ENCODE results near the gene RFX8.

The RFX8 gene

DNA sequence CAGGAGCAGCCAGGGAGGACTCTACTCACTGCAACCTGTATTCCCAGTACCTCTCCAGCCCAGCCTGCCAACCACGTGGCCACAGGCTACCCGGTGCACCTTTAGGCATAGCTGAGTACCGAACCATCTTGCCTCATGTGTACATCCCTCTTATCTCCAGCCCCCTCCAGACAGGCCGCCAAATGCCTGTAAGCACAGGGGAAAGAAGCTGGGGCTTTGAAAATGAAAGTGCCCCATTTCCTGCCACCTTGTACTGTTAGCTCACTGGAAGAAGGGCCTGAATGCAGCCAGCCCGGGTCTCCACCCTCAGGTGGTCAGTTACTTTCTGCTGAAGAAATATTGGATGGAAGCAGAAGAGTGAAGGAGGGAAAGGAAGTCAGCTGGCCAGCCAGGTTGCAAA is 27.2 kb upstream of the RFX8 start:
- no peak for TF ChIP-seq TAF1 (IDR thresholded peaks at IDR 0.05; ENCODE audit: borderline replicate concordance, insufficient read depth, low read length)
- TF ChIP-seq SIN3A (IDR thresholded peaks at IDR 0.05; ENCODE audit: borderline replicate concordance, insufficient read depth, low read length): no peak
- no peak for TF ChIP-seq FOXP2 (optimal IDR thresholded peaks at IDR 0.05; ENCODE audit: borderline replicate concordance, extremely low read depth, extremely low read length, insufficient read depth)
- TF ChIP-seq POLR2AphosphoS5 (IDR thresholded peaks at IDR 0.05; ENCODE audit: low read depth, low read length): no peak
- TF ChIP-seq, protein P1, sequence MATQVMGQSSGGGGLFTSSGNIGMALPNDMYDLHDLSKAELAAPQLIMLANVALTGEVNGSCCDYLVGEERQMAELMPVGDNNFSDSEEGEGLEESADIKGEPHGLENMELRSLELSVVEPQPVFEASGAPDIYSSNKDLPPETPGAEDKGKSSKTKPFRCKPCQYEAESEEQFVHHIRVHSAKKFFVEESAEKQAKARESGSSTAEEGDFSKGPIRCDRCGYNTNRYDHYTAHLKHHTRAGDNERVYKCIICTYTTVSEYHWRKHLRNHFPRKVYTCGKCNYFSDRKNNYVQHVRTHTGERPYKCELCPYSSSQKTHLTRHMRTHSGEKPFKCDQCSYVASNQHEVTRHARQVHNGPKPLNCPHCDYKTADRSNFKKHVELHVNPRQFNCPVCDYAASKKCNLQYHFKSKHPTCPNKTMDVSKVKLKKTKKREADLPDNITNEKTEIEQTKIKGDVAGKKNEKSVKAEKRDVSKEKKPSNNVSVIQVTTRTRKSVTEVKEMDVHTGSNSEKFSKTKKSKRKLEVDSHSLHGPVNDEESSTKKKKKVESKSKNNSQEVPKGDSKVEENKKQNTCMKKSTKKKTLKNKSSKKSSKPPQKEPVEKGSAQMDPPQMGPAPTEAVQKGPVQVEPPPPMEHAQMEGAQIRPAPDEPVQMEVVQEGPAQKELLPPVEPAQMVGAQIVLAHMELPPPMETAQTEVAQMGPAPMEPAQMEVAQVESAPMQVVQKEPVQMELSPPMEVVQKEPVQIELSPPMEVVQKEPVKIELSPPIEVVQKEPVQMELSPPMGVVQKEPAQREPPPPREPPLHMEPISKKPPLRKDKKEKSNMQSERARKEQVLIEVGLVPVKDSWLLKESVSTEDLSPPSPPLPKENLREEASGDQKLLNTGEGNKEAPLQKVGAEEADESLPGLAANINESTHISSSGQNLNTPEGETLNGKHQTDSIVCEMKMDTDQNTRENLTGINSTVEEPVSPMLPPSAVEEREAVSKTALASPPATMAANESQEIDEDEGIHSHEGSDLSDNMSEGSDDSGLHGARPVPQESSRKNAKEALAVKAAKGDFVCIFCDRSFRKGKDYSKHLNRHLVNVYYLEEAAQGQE (IDR thresholded peaks at IDR 0.05; ENCODE audit: insufficient read depth in 1 of 2, low read depth in 2 of 2, low read length in 2 of 2): no peak

DNA sequence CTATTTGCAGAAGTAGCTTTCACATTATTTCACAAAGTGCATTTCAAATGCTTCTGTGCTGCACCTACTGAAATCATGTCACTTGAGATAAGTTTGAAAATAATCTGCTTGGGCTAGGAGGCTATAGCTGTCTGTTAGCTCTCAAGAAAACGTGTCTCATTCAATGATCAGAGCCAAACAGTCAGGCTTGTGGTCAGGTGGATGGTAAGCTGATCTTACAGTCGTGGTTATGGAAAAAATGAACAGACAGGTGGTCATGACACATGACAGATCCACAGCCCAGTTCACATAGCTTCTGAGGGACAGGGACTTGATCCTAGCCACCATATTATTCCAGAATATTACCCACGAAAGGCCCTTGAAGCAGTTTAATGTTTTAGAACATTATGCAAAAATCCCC is 26.5 kb upstream of the RFX8 start:
- TF ChIP-seq POLR2AphosphoS5 (IDR thresholded peaks at IDR 0.05; ENCODE audit: low read depth, low read length) (no peak), SIN3A (IDR thresholded peaks at IDR 0.05; ENCODE audit: borderline replicate concordance, insufficient read depth, low read length) (no peak), TAF1 (IDR thresholded peaks at IDR 0.05; ENCODE audit: borderline replicate concordance, insufficient read depth, low read length) (no peak), FOXP2 (optimal IDR thresholded peaks at IDR 0.05; ENCODE audit: borderline replicate concordance, extremely low read depth, extremely low read length, insufficient read depth) (no peak)
- TF ChIP-seq, protein P1 (IDR thresholded peaks at IDR 0.05; ENCODE audit: insufficient read depth in 1 of 2, low read depth in 2 of 2, low read length in 2 of 2): no peak

DNA sequence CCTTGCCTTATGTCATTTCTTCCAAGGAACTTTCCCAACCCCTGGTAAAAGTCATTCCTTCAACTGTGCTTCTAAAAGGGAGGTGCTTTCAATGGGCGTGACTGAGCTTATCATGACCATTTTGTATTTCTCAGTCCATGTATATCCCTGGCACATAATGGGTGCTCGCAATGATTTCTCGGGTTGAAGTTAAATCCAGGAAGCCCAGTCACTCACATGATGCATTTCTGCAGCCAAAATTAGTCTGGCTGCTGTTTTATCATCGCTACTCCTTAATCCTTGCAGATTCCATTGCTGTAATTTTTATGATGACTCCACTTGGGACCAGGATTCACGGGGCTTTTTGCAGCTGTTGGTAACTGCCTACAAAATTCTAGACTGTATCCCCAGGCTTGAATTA is 25.9 kb upstream of the RFX8 start:
- TF ChIP-seq FOXP2 (optimal IDR thresholded peaks at IDR 0.05; ENCODE audit: borderline replicate concordance, extremely low read depth, extremely low read length, insufficient read depth): no peak
- TF ChIP-seq, protein P1 (IDR thresholded peaks at IDR 0.05; ENCODE audit: insufficient read depth in 1 of 2, low read depth in 2 of 2, low read length in 2 of 2): no peak
- no peak for TF ChIP-seq SIN3A (IDR thresholded peaks at IDR 0.05; ENCODE audit: borderline replicate concordance, insufficient read depth, low read length)
- no peak for TF ChIP-seq TAF1 (IDR thresholded peaks at IDR 0.05; ENCODE audit: borderline replicate concordance, insufficient read depth, low read length)
- TF ChIP-seq POLR2AphosphoS5 (IDR thresholded peaks at IDR 0.05; ENCODE audit: low read depth, low read length): no peak

DNA sequence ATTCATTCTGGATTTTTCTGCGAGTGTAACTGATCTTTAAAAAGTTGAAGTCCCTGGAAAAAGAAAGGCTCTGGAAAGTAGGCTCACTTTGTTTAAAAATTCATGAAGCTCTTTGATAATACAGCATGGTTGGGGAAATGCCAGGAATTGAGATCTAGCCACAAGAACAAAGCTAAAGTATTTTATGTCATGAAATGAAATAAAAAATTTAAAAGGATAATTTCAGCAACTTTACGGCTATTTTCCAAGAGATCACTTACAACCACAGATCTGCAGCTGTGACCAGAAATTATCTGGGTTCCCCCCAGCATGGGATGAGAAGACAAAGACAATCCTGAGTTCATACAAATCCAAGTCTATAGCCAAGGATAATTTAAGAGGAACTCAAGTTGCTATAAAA is 25.3 kb upstream of the RFX8 start:
- TF ChIP-seq, protein P1 (IDR thresholded peaks at IDR 0.05; ENCODE audit: insufficient read depth in 1 of 2, low read depth in 2 of 2, low read length in 2 of 2): no peak
- no peak for TF ChIP-seq SIN3A (IDR thresholded peaks at IDR 0.05; ENCODE audit: borderline replicate concordance, insufficient read depth, low read length)
- no peak for TF ChIP-seq POLR2AphosphoS5 (IDR thresholded peaks at IDR 0.05; ENCODE audit: low read depth, low read length)
- no peak for TF ChIP-seq FOXP2 (optimal IDR thresholded peaks at IDR 0.05; ENCODE audit: borderline replicate concordance, extremely low read depth, extremely low read length, insufficient read depth)
- TF ChIP-seq TAF1 (IDR thresholded peaks at IDR 0.05; ENCODE audit: borderline replicate concordance, insufficient read depth, low read length): no peak

DNA sequence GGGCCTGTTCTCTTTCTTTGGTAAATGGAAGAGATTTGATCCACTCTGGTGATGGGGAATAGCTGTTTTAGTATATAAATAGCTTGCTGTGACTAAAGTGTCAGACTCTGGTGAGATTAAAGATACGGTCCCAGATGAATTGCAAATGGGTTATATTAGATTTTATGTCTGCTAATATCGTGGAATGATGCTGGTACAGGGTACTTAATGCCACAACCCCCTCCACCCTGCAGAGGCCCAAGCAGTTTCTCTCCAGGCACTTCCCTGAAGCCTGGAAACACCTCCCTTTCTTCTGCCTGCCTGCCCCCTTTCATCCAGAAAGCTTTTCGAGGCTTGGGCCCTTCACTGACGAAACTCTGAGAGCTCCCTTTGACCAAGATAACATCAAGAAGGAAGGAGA is 21.4 kb upstream of the RFX8 start:
- TF ChIP-seq POLR2AphosphoS5 (IDR thresholded peaks at IDR 0.05; ENCODE audit: low read depth, low read length): no peak
- TF ChIP-seq, protein P1 (IDR thresholded peaks at IDR 0.05; ENCODE audit: insufficient read depth in 1 of 2, low read depth in 2 of 2, low read length in 2 of 2): no peak
- TF ChIP-seq FOXP2 (optimal IDR thresholded peaks at IDR 0.05; ENCODE audit: borderline replicate concordance, extremely low read depth, extremely low read length, insufficient read depth): no peak
- TF ChIP-seq TAF1 (IDR thresholded peaks at IDR 0.05; ENCODE audit: borderline replicate concordance, insufficient read depth, low read length): no peak
- TF ChIP-seq SIN3A (IDR thresholded peaks at IDR 0.05; ENCODE audit: borderline replicate concordance, insufficient read depth, low read length): no peak

Data from PFSK-1 (cell line).